K562 (cell line): ENCODE measurements around the gene PDLIM7. TPM values are rescaled to one million over a fixed set of nuclear protein-coding genes. Genes with fewer than 3 reads are reported as not detected.

Source experiments
- BRCA1 ChIP-seq, 2 experiments: fragments of 450-650 bp in 1 of 2; sonication (generic) in 1 of 2; formaldehyde crosslinking in 1 of 2; IDR thresholded peaks; 2 replicates each; pipeline versions ENCODE4 v1.5.0 to v1.6.1; 2017 to 2020; ENCODE audit warnings: mild to moderate bottlenecking in 1 of 2, missing genetic modification reagents in 1 of 2
- BRD4 ChIP-seq: fragments of 200-600 bp; sonication (generic); IDR thresholded peaks from 2 replicates; pipeline ENCODE4 v1.6.1; 2017; ENCODE audit warnings: inconsistent platforms
- ELF2 ChIP-seq: fragments of 250-450 bp; sonication (Bioruptor Pico); IDR thresholded peaks from 2 replicates; pipeline ENCODE4 v1.5.0; 2021; ENCODE audit warnings: mild to moderate bottlenecking
- KLF10 ChIP-seq: fragments of 250-450 bp; sonication (Bioruptor Pico); IDR thresholded peaks from 2 replicates; pipeline ENCODE4 v1.6.1; 2021; ENCODE audit warnings: matching md5 sums
- NBN ChIP-seq: fragments of 450-650 bp; IDR thresholded peaks from 2 replicates; pipeline ENCODE4 v1.6.1; 2016; ENCODE audit warnings: low read depth, mild to moderate bottlenecking
- POLR2B ChIP-seq: fragments of 450-650 bp; IDR thresholded peaks from 2 replicates; pipeline ENCODE4 v1.6.1; 2018; ENCODE audit warnings: low read depth; ENCODE audit not compliant: partially characterized antibody
- ZNF561 ChIP-seq: fragments of 450-650 bp; formaldehyde crosslinking; conservative IDR thresholded peaks from 2 replicates; pipeline ENCODE4 v1.4.0; 2020; ENCODE audit warnings: mild to moderate bottlenecking, moderate library complexity
- polyA plus RNA-seq, 8 experiments: library from polyadenylated mRNA; depleted of rRNA in 4 of 8; stranded (reverse) in 5 of 8; unstranded in 3 of 8; fragments of >200 nt; fragmentation: Nextera tagmentation in 2 of 8; fragmentation: Illumina TruSeq in 1 of 8; extraction: Ambion mirVana in 2 of 8; extraction: Trizol in 1 of 8; gene quantifications; 2 replicates each; pipeline versions ENCODE4 v1.2.1 to v1.2.3, GENCODE V29; 2011 to 2014; ENCODE audit warnings: inconsistent platforms in 1 of 8, missing spikeins in 1 of 8
- total RNA-seq, 7 experiments: library from RNA; depleted of rRNA in 6 of 7; stranded (reverse); fragments of >200 nt in 6 of 7; fragmentation: Illumina TruSeq in 2 of 7; extraction: Trizol in 2 of 7; gene quantifications; 2 replicates each; pipeline versions ENCODE4 v1.2.1 to v1.2.3, GENCODE V29; 2011 to 2021; ENCODE audit warnings: low replicate concordance in 1 of 7
- TF ChIP-seq, protein P1 (sequence below): IDR thresholded peaks from 2 replicates; pipeline ENCODE4 v1.6.1; 2016; ENCODE audit warnings: missing genetic modification characterization, missing compliant biosample characterization
- TF ChIP-seq, protein P2 (sequence below): sonication (generic); formaldehyde crosslinking; IDR thresholded peaks from 2 replicates; pipeline ENCODE4 v1.8.1; 2023; ENCODE audit warnings: mild to moderate bottlenecking, missing genetic modification reagents
- TF ChIP-seq, protein P3 (sequence below): sonication (generic); formaldehyde crosslinking; IDR thresholded peaks from 2 replicates; pipeline ENCODE4 v1.8.0; 2023; ENCODE audit warnings: mild to moderate bottlenecking, missing genetic modification reagents
- TF ChIP-seq, protein P4 (sequence below), 2 experiments: fragments of 450-650 bp; IDR thresholded peaks; 2 replicates each; pipeline ENCODE4 v1.6.1; 2016; ENCODE audit warnings: mild to moderate bottlenecking in 2 of 2, borderline replicate concordance in 1 of 2, low read depth in 1 of 2, moderate library complexity in 1 of 2
- TF ChIP-seq, protein P5 (sequence below): fragments of 450-650 bp; IDR thresholded peaks from 2 replicates; pipeline ENCODE4 v1.6.1; 2017; ENCODE audit warnings: mild to moderate bottlenecking, moderate library complexity

The PDLIM7 gene
- total and polyA plus RNA-seq, 9 of the 15 experiments (the other 6 are each of a cell fraction or from before 2014, with no cell fraction given) = 2.1 to 124 (median 32.6) TPM

DNA sequence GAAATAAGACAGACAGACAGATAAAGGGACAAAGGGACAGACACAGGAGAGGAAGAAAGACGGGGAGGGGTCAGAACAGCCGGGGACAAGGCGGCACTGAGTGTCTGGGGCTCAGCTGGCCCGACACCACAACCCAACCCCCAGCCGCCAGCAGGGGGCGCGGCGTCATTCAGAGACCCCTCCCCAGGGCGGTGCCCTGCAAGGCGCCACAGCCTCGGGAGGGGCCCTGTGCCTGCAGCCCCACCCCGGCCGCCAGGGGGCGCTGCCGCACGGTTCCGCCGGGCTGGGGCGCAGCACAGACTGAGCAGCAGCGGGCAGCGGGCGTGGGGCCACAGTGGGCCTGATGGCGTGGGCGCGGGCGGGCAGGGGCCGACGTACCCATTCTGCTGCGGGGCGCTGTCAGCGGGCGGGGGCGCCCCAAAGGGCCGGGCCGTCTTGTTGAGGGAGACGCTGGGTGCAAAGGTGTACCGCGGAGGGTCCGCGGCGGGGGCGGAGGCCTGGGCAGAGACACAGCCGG lies 5.9 kb downstream of the PDLIM7 start (continued):
- TF ChIP-seq, protein P1, sequence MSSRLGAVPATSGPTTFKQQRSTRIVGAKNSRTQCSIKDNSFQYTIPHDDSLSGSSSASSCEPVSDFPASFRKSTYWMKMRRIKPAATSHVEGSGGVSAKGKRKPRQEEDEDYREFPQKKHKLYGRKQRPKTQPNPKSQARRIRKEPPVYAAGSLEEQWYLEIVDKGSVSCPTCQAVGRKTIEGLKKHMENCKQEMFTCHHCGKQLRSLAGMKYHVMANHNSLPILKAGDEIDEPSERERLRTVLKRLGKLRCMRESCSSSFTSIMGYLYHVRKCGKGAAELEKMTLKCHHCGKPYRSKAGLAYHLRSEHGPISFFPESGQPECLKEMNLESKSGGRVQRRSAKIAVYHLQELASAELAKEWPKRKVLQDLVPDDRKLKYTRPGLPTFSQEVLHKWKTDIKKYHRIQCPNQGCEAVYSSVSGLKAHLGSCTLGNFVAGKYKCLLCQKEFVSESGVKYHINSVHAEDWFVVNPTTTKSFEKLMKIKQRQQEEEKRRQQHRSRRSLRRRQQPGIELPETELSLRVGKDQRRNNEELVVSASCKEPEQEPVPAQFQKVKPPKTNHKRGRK (tag) = no peak
- TF ChIP-seq ELF2 (CRISPR knock-in tag) (no peak), NBN (no peak), KLF10 (no peak), ZNF561 (CRISPR knock-in tag) (no peak), BRD4 (no peak), BRCA1 (IDR thresholded peaks at IDR 0.05) (no peak), BRCA1 (CRISPR knock-in tag; IDR thresholded peaks at IDR 0.05) (no peak), POLR2B (no peak)
- TF ChIP-seq, protein P2, sequence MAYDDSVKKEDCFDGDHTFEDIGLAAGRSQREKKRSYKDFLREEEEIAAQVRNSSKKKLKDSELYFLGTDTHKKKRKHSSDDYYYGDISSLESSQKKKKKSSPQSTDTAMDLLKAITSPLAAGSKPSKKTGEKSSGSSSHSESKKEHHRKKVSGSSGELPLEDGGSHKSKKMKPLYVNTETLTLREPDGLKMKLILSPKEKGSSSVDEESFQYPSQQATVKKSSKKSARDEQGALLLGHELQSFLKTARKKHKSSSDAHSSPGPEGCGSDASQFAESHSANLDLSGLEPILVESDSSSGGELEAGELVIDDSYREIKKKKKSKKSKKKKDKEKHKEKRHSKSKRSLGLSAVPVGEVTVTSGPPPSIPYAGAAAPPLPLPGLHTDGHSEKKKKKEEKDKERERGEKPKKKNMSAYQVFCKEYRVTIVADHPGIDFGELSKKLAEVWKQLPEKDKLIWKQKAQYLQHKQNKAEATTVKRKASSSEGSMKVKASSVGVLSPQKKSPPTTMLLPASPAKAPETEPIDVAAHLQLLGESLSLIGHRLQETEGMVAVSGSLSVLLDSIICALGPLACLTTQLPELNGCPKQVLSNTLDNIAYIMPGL = peak; percentile 85; the same call in 1 of the 2 replicates
- TF ChIP-seq, protein P3, sequence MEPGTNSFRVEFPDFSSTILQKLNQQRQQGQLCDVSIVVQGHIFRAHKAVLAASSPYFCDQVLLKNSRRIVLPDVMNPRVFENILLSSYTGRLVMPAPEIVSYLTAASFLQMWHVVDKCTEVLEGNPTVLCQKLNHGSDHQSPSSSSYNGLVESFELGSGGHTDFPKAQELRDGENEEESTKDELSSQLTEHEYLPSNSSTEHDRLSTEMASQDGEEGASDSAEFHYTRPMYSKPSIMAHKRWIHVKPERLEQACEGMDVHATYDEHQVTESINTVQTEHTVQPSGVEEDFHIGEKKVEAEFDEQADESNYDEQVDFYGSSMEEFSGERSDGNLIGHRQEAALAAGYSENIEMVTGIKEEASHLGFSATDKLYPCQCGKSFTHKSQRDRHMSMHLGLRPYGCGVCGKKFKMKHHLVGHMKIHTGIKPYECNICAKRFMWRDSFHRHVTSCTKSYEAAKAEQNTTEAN (CRISPR knock-in tag) = no peak
- TF ChIP-seq, protein P4, sequence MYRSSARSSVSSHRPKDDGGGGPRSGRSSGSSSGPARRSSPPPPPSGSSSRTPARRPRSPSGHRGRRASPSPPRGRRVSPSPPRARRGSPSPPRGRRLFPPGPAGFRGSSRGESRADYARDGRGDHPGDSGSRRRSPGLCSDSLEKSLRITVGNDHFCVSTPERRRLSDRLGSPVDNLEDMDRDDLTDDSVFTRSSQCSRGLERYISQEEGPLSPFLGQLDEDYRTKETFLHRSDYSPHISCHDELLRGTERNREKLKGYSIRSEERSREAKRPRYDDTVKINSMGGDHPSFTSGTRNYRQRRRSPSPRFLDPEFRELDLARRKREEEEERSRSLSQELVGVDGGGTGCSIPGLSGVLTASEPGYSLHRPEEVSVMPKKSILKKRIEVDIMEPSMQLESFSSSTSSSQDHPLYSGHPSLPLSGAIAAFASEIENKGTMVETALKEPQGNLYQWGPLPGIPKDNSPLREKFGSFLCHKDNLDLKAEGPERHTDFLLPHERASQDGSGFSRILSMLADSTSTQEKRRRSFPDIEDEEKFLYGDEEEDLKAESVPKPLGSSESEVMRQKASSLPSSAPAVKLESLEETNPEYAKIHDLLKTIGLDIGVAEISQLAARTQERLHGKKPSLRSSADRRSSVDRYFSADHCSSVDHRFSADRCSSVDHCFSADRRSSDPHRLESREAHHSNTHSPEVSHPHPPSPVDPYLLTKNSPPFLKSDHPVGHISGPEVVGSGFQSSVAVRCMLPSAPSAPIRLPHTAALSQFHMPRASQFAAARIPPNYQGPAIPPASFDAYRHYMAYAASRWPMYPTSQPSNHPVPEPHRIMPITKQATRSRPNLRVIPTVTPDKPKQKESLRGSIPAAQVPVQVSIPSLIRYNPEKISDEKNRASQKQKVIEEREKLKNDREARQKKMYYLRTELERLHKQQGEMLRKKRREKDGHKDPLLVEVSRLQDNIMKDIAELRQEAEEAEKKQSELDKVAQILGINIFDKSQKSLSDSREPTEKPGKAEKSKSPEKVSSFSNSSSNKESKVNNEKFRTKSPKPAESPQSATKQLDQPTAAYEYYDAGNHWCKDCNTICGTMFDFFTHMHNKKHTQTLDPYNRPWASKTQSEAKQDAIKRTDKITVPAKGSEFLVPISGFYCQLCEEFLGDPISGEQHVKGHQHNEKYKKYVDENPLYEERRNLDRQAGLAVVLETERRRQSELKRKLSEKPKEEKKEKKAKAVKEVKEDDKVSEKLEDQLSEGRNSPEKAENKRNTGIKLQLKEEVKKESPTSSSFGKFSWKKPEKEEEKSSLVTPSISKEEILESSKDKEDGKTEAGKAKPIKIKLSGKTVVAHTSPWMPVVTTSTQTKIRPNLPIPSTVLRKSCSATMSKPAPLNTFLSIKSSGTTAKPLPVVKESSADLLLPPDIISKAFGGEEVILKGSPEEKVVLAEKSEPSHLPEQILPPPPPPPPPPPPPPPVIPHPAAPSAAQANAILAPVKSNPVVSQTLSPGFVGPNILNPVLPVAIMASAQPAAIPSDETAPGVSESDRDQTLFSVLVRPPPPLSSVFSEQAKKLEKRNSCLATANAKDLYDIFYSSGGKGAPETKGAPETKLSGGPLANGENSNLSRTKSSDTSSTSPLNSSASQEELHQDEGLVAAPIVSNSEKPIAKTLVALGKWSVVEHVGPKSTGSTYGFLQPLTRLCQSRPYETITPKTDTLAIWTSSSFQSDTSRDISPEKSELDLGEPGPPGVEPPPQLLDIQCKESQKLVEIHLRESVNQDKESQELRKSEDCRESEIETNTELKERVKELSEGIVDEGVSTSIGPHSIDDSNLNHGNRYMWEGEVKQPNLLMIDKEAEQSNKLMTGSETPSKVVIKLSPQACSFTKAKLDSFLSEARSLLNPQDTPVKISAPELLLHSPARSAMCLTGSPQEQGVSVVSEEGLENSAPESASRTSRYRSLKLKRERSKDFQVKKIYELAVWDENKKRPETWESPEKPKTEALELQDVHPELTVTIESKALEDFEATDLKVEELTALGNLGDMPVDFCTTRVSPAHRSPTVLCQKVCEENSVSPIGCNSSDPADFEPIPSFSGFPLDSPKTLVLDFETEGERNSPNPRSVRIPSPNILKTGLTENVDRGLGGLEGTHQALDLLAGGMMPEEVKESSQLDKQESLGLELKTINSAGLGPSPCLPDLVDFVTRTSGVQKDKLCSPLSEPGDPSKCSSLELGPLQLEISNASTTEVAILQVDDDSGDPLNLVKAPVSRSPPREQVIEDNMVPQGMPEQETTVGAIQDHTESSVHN (IDR thresholded peaks at IDR 0.05; ENCODE audit: borderline replicate concordance in 1 of 2, low read depth in 1 of 2) = no peak
- TF ChIP-seq, protein P5, sequence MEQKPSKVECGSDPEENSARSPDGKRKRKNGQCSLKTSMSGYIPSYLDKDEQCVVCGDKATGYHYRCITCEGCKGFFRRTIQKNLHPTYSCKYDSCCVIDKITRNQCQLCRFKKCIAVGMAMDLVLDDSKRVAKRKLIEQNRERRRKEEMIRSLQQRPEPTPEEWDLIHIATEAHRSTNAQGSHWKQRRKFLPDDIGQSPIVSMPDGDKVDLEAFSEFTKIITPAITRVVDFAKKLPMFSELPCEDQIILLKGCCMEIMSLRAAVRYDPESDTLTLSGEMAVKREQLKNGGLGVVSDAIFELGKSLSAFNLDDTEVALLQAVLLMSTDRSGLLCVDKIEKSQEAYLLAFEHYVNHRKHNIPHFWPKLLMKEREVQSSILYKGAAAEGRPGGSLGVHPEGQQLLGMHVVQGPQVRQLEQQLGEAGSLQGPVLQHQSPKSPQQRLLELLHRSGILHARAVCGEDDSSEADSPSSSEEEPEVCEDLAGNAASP = no peak
